ENCODE measurements around the gene PTGR3.

Gene PTGR3

GRCh38 chr18:75251466-75251865 lies 42.5 kb upstream of the PTGR3 start:
- DNase-seq (ENCODE audit: low spot score): no peak
- Histone ChIP-seq H3K4me3 (no peak overlapping the region), H3K27ac (no peak overlapping the region)
- TF ChIP-seq CTCF (IDR thresholded peaks at IDR 0.05): no peak

GRCh38 chr18:75250471-75250821 lies 41.5 kb upstream of the PTGR3 start:
- H3K27ac ChIP-seq: peak overlapping the region in 1 of 2 donors; percentile 8
- TF ChIP-seq CTCF (IDR thresholded peaks at IDR 0.05): no peak
- DNase-seq (ENCODE audit: low spot score): no peak
- H3K4me3 ChIP-seq: no peak overlapping the region

GRCh38 chr18:75249672-75250470 lies 40.9 kb upstream of the PTGR3 start:
- Histone ChIP-seq H3K27ac (peak overlapping the region in 1 of 2 donors; percentile 54), H3K4me3 (no peak overlapping the region)
- no peak for DNase-seq (ENCODE audit: low spot score)
- TF ChIP-seq CTCF (IDR thresholded peaks at IDR 0.05): no peak

GRCh38 chr18:75249175-75249518 lies 40.2 kb upstream of the PTGR3 start:
- no peak for TF ChIP-seq CTCF (IDR thresholded peaks at IDR 0.05)
- no peak overlapping the region for H3K4me3 ChIP-seq
- H3K27ac ChIP-seq: peak overlapping the region; percentile 54 to 62
- DNase-seq (ENCODE audit: low spot score): no peak

GRCh38 chr18:75248426-75249174 lies 39.7 kb upstream of the PTGR3 start:
- TF ChIP-seq CTCF (IDR thresholded peaks at IDR 0.05): no peak
- DNase-seq (ENCODE audit: low spot score): no peak
- Histone ChIP-seq H3K27ac (peak overlapping the region; percentile 62 to 68), H3K4me3 (peak overlapping the region; percentile 55)

GRCh38 chr18:75247611-75248421 lies 38.9 kb upstream of the PTGR3 start:
- Histone ChIP-seq H3K27ac (peak overlapping the region; percentile 62 to 78), H3K4me3 (peak overlapping the region; percentile 55)
- DNase-seq (ENCODE audit: low spot score): no peak
- TF ChIP-seq CTCF (IDR thresholded peaks at IDR 0.05): no peak
